ENCODE measurements around the gene GCNT1. TPM values are rescaled to one million over a fixed set of nuclear protein-coding genes. Genes with fewer than 3 reads are reported as not detected.

Gene GCNT1
- total and polyA plus RNA-seq, 2 of the 13 experiments (the other 11 are each of a cell fraction or from before 2014, with no cell fraction given), result 0.55 to 1.7 TPM

GRCh38 chr9:76516871-76517270 is 57.9 kb downstream of the GCNT1 start:
- Histone ChIP-seq H3K36me3 (replicated peaks in 1 of 2; ENCODE audit: control insufficient read depth in 1 of 2, insufficient read depth in 2 of 2, low read length in 2 of 2) (no peaks in the 10 kb centered on the region), H3K79me2 (ENCODE audit: insufficient read depth, low read length) (no peaks in the 10 kb centered on the region), H4K20me1 (ENCODE audit: insufficient read depth, low read length) (no peaks in the 10 kb centered on the region), H3K27me3 (ENCODE audit: control insufficient read depth in 1 of 2, insufficient read depth in 2 of 2, low read length in 2 of 2) (no peaks in the 10 kb centered on the region), H3K27ac (ENCODE audit: extremely low read length, insufficient read depth, low read length) (no peak overlapping the region), H2AFZ (ENCODE audit: low read length) (no peak overlapping the region), H3K9me3 (ENCODE audit: low read length) (no peaks in the 10 kb centered on the region), H3K4me3 (replicated peaks in 1 of 3; ENCODE audit: insufficient read depth in 1 of 3, low read depth in 2 of 3, low read length in 3 of 3) (no peak overlapping the region), H3K4me1 (ENCODE audit: insufficient read depth, low read length) (peaks cover 6% of the 10 kb centered on the region; the same call in 1 of the 2 replicates), H3K9ac (ENCODE audit: insufficient read depth, low read depth, low read length) (no peak overlapping the region), H3K4me2 (ENCODE audit: low read depth, low read length) (no peak overlapping the region)
- in situ Hi-C loops (cut with HindIII; ENCODE audit: extremely low pct_ligation_motif_present, low pct_unique_long_range_greater_than_20kb), result no loop called here
- no peak for FAIRE-seq
- TF ChIP-seq KIAA2018 (CRISPR knock-in tag; IDR thresholded peaks at IDR 0.05; ENCODE audit: borderline replicate concordance) (no peak), ZNF652 (CRISPR knock-in tag; IDR thresholded peaks at IDR 0.05; ENCODE audit: borderline replicate concordance, low read depth) (no peak), CREBL2 (CRISPR knock-in tag; IDR thresholded peaks at IDR 0.05; ENCODE audit: borderline replicate concordance) (no peak), PRDM10 (CRISPR knock-in tag; IDR thresholded peaks at IDR 0.05; ENCODE audit: low read depth) (no peak), ZNF549 (CRISPR knock-in tag; IDR thresholded peaks at IDR 0.05) (no peak), RBFOX2 (IDR thresholded peaks at IDR 0.05; ENCODE audit: low read depth, low read length) (no peak), FOSL1 (CRISPR knock-in tag; IDR thresholded peaks at IDR 0.05; ENCODE audit: borderline replicate concordance) (no peak), MLLT10 (CRISPR knock-in tag; IDR thresholded peaks at IDR 0.05) (no peak)
- ChIA-PET POLR2A (no interaction called here), CTCF (ENCODE audit: low intra/inter-chr PET ratio, low total read pairs) (no interaction called here)
- intact Hi-C loops (cut with micrococcal nuclease; ENCODE audit: unreplicated experiment), result no loop called here
- ATAC-seq, result no peak
- no peak for DNase-seq (ENCODE audit: low spot score)
- WGBS (ENCODE audit: low lambda C conversion rate), result 0% methylated on average over 3 of the region's 3 CpGs
- BruUV-seq (replicated peaks), result no TSS peak
